HL-60/S4 treated with phorbol 12-myristate 13-acetate at 8.2 ng/mL for 4 days and 3 days (cell line): ENCODE results near the gene GRIA4.
"Not testable (repeated sequence)": the region's sequence is repeated elsewhere in the genome, so short reads cannot be mapped to it uniquely, and the experiment has no call there.

Experiments used
- in situ Hi-C: fragments of 300-500 bp; cut with MboI; formaldehyde crosslinking; loops from 2 replicates; pipeline ENCODE4 v1.15.0; 2022; ENCODE audit warnings: low sequenced_read_pairs

The GRIA4 gene

GRCh38 chr11:105986554-105986953, 376.7 kb downstream of the GRIA4 start:
- in situ Hi-C loops, result no loop called here

- in situ Hi-C loops, result no loop called here
Measured at GRCh38 chr11:105988197-105988596, 378.3 kb downstream of the GRIA4 start.

GRCh38 chr11:105989124-105989523, 379.3 kb downstream of the GRIA4 start:
- in situ Hi-C loops, result no loop called here

GRCh38 chr11:105991888-105992287, 382.0 kb downstream of the GRIA4 start:
- in situ Hi-C loops, result no loop called here

GRCh38 chr11:106001304-106002012, 391.6 kb downstream of the GRIA4 start:
- in situ Hi-C loops, result no loop called here

- in situ Hi-C loops, result not testable (repeated sequence)
Measured at GRCh38 chr11:106003094-106003493, 393.2 kb downstream of the GRIA4 start.

- in situ Hi-C loops, result no loop called here
Measured at GRCh38 chr11:106011481-106011880, 401.6 kb downstream of the GRIA4 start.

- in situ Hi-C loops, result no loop called here
Measured at GRCh38 chr11:106012744-106013143, 402.9 kb downstream of the GRIA4 start.

- in situ Hi-C loops, result no loop called here
Measured at GRCh38 chr11:106014035-106014434, 404.2 kb downstream of the GRIA4 start.

- in situ Hi-C loops, result no loop called here
Measured at GRCh38 chr11:106014620-106015019, 404.7 kb downstream of the GRIA4 start.

- in situ Hi-C loops, result no loop called here
Measured at GRCh38 chr11:106015066-106015465, 405.2 kb downstream of the GRIA4 start.

- in situ Hi-C loops, result no loop called here
Measured at GRCh38 chr11:106017093-106017492, 407.2 kb downstream of the GRIA4 start.

- in situ Hi-C loops, result no loop called here
Measured at GRCh38 chr11:106021181-106021966, 411.5 kb downstream of the GRIA4 start.

- in situ Hi-C loops, result no loop called here
Measured at GRCh38 chr11:106021967-106022794, 412.3 kb downstream of the GRIA4 start, which contains the start of gene MSANTD4. Gene MSANTD4, minus strand, starts transcription at chr11:106022240. Its CDS starts 11,323 bp downstream, at chr11:106010917.

- in situ Hi-C loops, result no loop called here
Measured at GRCh38 chr11:106022795-106023275, 413.0 kb downstream of the GRIA4 start.

GRCh38 chr11:106030609-106031008, 420.7 kb downstream of the GRIA4 start:
- in situ Hi-C loops, result no loop called here

GRCh38 chr11:106031202-106031810, 421.4 kb downstream of the GRIA4 start:
- in situ Hi-C loops, result no loop called here
